GM19035 (cell line): ENCODE measurements around the gene DNASE1L1.

Experiments
- ATAC-seq: cut with Tn5 transposase; IDR thresholded peaks from one replicate; pipeline ENCODE4 v1.9.1; 2021; ENCODE audit not compliant: unreplicated experiment

The DNASE1L1 gene

DNA sequence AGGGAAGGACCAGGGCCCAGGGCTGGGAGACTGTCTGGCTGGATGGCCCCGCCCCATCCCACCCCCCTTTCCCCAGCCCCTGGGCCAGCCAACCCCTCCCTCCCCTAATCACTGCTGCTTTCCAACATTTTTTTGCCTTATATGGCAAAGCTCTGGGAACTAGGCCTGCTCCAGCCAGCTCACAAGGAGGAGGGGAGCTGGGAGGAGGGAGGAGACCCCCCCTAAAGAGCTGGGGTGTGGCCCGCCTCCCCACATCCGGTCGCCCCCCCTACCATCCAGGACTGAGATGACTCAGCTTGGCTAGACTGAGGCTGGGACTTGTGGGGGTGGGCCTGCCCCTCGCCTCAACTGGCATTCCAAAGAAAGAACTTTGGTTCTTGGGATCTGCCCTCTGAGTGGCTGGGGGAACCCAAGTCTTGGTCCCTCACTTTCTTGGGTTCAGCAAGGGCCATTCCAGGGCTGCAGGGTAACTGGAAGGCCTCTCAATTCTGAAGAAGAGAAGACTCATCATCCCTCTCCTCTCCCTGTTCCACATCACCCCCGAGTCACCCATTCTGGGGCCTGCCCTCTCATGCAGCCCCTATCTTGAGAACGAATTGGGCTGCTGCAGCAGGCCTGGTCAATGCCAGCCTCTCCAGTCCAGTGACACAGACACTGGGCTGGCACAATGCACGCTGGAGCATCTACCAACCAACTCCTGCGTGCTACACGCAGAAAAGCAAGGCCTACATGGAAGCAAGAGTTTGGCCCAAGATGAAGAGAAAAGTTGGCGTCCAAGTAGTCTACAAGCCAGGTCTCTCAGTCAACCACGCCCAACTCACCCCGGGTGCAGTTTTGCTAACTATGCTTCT lies 39.4 kb downstream of the DNASE1L1 start:
- no peak for ATAC-seq

DNA sequence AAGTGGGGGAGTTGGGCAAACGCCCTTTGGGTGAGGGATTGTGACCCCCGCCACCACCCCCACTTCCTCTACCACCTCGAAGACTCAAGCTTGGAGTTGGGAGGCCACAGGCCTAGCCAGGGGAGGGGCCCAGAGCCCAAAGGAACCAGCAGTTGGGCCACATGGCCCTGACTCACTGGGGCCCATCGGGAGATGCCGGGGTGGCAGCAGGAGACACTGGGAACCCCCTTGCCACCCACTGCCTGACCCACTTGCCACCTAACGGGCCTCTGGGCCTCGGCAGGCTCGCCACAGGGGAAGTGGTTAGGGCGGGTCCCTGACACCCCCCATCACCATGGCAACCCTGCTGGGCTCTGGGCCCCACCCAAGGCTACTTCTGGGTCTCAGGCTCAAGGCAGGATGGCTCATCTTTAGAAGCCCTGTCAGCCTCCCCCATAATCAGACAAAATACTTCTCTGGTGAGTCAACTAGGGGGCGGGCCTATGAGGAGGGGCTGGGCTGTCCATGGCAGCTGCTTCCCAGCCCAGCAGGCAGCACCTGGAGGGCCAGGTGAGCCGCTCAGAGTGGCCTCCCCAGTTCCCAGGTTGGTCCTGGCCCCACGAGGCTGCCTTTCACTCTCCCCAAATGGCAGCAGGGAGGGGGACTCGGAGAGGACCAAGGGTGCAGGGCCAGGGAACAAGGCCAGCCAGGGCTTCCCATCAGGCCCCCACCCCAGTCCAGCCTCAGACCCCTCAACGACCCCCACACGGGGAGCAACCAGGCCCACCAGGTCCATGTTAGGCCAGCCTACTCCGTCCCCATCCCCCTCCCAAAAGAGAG lies 40.2 kb downstream of the DNASE1L1 start:
- ATAC-seq: peak; percentile 40

DNA sequence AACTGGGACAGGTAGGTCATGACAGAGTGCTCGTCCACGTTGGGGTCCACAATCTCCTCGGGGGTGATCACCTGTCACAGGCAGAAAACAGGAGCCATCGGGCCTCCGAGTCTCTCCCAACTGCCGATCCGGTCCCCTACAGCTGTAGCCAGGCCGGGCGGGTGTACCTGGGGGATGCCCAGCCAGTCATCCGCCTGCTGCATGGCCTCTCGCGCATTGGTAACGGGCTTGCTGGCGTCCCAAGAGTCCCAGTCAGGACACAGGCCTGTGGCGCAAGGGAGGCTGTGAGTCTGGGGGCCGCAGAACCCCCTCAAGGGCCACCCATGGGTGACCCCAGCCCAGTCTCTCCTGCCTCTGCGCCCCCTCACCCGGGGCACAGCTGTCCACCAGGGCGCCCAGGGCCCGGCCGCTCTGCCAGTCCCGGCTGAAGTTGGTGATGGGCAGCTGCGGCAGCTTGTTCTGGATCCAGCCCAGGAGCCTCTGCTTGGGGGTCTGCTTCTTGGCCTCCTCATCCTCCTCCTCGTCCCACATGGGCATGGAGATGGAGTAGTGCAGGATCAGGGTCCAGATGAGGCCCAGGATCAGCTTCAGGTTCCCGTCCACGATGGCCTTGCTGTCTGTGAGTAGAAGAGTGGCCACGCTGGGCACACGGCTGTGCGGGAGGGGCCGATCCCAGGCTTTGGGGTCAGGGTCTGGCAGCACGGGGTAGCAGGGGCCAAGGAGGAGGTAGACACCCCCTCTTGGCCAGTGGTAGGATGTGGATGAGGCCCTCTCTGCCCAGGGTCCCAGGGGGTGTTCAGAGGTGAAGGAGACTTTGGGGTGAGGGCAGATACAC lies 41.4 kb downstream of the DNASE1L1 start:
- ATAC-seq: no peak

DNA sequence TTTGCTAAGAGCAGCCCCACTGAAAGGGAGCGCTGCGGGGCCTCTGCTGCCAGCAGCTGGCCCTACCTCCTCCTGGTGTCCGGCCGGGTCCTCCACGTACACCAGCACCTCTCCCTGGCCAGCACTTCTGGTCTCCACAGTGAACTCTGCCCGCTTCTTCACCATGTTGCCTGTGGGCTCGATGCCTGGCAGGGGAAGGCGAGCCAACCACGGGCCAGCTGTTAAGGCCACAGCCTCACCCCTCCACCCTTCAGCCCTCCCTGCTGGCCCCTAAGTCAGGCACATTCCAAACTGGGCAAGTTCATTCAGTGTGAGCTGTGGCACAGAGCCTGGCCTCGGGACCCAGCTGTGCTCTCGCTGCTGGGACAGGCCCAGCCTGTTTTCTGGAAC lies 42.4 kb downstream of the DNASE1L1 start:
- no peak for ATAC-seq

DNA sequence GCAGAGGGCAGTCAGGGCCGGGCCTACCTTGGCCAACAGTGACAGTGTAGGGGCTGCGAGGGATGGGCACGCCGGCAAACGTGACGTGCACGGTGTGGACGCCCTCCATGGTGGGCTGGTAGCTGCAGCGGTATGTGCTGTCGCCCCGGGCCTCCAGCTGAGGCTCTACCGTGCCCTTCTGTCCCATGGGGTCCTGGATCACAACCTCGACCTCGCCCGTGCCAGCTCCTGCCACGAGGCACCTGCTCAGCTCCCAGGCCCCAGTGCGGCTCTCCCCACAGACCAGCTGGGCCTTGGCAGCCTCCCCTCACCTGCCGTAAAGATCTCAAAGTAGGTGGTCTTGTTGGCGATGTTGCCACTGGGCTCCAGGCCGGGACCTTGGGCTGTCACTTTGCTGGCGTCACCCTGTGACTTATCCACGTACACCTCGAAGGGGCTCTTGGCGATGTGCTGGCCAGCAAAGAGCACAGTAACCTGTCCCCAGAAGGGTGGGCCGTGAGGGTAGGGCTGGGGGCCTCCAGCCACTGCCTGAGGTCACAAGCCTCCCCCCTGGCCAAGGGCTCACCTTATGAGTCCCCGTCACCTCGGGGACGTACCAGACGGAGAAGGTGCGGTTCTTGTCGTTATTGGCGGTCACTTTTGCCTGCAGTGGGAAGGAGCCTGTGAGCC lies 42.9 kb downstream of the DNASE1L1 start:
- ATAC-seq: no peak

DNA sequence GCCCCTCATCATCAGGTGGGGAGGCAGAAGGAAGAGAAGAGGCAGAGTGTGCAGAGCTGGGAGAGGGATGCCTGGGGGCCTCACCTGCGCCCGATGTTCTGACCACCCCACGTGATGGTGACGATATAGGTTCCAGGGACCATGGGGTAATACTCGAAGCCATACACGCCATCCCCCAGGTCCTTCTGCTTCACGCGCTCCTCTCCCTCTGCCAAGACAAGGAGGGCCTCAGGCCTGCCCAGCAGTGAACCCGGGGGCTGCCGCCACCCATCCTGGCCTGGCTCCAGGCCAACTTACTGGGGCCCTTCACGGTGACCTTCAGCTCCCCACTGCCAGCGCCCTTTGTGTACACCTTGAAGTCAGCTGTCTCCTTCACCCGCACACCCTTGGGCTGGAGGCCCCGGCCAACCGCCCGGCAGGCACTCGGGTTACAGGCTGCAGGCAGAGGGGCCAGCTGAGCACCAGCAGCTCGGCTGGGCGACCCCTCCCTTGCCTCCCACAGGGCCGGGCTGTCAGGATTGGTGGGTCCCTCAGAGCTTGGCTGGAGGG lies 43.9 kb downstream of the DNASE1L1 start:
- no peak for ATAC-seq

DNA sequence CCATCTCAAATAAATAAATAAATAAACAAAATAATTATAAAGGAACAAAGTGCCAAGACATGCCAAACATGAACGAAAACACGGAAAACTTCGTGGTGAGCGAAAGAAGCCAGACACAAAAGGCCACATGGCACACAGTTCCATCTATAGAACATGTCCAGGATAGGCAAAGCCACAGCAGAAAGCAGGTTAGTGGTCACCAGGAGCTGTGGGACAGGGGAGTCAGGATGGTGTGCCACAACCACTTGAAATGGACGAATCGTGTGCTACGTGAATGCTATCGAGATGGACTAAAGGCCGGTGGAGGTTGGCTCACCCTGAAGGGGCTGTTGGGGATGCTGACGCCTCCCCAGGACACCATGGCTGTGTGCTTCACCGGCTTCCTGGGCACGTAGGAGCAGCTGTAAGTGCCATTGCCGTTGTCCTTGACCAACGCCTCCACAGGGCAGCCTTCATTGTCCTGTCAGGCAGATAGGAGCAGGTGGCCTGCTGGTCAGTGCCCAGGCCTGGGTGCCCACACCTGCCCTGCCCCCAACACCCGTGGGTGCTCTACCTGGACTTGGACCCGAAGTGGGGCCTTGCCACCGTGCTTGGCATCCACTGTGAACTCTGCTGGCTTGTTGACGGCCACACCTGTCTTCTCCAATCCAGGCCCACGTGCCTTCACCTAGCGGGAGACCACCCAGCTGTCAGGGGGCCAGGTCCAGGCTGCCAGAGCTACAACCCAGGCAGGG lies 45.2 kb downstream of the DNASE1L1 start:
- no peak for ATAC-seq

DNA sequence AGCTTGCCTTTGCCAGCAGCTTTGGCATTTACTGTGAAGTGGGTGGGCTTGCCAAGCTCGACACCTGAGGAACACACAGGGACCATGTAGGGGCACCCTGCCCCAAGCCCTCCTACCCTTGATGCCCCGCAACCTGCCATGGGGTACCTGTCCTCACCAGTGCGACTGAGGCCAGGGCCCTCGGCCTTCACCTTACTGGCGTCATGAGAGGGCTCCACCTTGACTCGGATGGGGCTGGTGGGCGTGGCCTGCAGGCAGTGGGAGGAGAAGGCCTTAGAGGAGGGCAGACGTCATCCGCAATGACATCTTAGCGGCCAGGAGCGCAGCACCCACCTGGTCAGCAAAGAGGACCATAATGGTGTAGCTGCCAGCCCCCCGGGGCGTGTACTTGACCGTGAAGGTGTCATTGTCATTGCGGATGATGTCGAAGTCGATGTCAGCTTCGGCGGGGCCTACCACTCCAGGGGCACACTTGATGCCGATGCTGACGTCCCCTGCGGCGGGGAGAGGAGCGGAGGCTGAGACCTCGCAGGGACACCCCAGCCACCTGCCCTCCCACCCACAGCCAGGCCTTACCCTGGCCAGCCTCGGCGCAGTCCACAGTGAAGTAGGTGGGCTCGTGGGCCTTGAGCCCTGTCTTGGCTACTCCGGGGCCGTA lies 46.8 kb downstream of the DNASE1L1 start:
- no peak for ATAC-seq

DNA sequence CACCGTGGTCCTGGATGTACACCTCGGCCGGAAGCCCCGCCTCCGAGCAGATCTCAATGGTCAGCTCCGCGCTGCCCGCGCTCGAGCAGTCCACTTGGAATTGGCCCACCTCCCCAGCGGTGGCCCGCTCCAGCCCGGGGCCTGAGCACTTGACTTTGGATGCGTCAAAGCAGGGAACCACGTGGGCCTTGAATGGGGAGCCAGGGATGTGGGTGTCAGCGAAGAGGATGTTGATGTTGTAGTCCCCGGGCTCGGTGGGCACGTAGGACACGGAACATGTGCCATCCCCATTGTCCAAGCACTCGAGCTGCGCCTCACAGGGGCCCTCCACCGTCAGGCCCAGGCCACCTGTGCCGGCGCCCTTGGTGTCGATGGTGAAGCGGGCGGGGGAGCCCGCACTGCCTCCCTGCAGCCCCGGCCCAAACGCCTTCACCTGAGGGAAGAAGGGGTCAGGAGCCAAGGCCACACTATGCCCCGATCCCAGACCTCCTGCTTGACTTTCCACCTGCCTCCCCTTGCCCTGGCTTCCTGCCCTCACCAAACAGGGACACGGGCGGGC lies 48.8 kb downstream of the DNASE1L1 start:
- no peak for ATAC-seq

DNA sequence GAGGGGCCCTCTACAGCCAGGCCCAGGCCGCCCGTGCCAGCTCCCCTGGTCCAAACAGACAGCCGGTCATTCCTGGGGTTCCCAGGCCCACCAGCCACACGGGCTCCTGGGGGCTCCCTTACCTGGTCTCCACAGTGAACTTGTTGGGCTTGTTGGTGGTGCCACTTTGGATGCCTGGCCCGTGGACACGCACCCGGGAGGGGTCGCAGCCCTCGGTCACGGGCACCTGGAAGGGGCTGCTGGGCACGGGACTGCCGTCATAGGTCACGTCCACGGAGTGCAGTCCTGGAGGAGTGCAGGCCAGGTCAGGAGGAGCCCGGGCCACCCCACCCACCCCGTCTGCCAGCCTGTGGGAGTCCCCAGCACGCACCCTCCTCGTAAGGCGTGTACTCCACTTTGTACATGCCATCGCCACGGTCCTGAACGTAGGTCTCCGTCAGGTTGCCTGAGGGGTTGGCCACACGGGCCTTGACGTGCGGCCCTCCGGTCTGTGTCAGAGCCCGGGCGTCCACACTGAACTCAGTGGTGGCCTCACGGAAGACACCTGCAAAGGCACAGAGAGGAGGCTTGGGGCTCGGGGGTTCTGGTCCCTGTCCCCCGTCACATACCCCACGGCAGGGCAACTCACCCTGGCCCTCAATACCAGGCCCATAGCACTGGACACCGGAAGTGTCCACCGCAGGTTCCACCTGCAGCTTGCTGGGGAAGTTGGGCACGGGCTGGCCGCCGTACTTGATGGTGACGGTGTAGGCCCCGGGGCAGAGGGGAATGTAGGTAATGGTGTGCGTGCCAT lies 49.5 kb downstream of the DNASE1L1 start:
- no peak for ATAC-seq

DNA sequence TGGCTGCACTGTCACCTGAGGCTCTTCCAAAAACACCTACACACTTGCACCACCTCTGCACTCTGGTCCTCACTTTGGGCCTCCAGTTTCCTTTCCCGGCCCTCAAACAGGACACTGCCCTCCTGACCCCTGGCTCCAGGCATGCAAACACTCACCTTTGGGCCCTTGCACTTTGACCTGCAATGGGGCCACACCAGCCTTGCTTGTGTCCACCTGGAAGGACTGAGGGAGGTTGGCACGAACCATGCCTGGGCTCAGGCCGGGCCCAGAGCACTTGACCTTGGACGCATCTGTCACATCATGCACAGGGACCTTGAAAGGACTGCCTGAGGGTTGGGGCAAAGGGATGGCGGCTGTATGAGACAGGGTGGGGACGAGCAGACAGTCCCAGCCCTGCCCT lies 50.2 kb downstream of the DNASE1L1 start:
- no peak for ATAC-seq

DNA sequence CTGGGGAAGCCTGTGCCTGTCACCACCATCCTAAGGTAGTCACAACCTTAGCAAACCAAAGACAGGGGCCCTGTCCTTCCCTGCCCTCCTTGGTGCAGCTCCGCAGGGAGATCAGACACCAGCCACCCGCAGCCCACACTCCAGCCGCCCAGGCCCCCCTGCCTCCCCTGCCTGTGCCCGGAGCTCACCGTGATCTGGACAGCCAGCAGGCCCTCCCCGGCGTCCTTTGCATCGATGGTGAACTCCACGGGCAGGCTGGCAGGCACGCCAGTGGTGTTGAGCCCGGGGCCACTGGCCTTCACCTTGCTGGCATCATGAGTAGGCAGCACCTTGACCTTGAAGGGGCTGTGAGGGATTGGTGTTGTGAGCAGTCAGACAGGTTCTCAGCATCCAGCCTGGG lies 51.0 kb downstream of the DNASE1L1 start:
- ATAC-seq: no peak

DNA sequence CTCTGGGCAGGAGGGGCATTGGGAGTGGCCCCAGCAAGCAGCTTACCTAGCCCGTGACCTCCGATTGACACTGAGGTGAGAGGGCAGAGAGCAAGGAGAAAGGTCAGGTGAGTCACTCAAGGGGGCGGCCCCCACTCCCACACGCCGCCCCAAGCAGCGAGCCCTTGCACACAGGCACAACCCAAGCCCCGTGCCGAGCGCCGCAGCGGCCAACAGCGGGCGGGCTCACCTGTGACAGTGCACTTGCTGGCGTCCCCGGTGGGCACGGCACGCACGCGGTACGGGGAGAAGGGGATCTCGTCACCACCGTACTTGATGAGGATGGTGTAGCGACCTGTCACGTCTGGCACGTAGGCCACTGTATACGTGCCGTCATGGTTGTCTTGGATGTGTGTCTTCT lies 51.8 kb downstream of the DNASE1L1 start:
- ATAC-seq: no peak

DNA sequence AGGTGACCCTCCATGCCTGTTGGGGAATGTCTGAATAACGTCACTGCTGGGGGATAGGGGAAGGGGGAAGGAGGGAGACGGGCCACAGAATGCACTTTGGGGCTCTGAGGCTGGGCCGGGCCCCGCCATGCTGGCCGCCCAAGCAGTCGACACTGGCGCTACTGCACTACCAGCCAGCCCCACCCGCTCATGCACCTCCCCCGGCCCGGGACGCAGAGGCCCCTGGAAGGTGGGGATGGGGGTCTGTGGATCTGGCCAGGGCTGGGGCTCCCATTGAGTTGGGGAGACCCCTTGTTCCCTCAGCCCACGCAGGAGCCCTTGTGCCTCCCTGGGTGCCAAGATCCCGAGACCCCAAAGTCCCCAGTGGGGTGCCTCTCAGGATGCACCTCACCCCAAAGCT lies 52.5 kb downstream of the DNASE1L1 start:
- ATAC-seq: no peak

DNA sequence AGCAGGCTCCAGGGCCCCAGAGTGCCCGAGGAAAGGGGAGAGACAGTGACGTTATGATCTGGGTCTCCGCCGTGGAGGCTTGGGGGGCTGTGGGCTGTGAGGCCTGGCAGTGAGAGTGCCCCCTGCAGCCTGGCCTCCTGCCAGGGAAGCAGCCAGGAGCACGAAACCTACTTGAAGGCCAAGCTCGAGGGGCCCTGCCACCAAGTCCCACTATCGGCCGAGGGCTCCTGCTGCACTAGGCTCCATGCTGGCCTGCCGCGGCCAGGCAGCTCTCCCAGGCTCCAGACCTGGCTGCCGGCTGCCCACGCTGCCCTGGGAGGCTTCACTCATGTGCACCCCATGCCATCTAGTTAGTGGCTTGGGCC lies 53.3 kb downstream of the DNASE1L1 start:
- ATAC-seq: no peak

DNA sequence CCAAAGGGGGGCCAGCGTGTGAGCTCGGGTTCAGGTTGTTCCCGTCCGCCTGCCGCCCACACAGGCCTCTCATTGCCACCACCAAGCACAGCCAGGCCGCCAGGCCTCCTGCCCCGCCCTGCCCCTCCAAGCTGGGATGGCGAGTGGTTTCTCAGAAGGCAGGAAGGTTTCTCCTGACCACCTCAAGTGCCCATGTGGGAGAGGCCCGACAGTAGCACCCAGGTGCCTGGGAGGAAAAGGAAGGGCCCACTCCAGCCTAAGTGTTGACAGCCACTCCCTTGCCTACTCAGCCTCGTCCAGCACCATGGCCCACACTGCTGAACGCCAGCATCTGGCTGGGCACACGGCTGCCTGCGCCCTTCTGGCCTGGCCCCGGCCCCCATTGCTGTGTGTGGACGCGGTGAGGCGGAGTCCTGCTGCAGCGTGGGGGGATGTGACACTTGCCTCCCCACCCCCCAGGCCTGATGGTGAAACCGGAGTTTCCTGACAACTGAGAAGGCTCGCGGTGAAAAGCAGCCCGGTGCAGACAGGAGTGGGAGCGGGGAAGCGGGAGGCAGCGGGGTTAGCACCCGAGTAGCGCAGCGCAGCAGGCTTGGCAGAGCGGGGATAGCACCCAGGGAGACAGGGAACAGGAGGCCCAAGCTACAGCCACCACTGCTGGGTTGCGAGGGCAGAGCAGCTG lies 53.8 kb downstream of the DNASE1L1 start:
- no peak for ATAC-seq

DNA sequence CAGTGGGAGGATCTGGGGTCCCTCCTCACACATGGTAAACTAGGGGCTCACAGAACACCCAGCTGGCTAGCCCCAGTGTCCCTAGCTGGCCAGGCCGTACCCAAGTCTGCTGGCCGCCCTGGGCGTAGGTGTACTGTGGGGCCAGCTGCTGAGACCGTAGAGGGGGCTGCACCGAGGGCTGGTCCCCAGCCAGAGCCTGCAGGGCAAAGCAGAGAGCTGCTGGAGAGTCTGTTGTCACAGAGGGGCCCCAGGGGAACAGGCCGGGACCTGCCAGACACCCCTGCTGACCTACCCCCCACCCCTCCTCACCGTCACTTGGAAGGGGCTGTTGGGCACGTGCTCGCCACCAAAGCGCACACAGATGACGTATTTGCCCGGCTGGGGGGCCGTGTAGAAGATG lies 54.5 kb downstream of the DNASE1L1 start:
- no peak for ATAC-seq

DNA sequence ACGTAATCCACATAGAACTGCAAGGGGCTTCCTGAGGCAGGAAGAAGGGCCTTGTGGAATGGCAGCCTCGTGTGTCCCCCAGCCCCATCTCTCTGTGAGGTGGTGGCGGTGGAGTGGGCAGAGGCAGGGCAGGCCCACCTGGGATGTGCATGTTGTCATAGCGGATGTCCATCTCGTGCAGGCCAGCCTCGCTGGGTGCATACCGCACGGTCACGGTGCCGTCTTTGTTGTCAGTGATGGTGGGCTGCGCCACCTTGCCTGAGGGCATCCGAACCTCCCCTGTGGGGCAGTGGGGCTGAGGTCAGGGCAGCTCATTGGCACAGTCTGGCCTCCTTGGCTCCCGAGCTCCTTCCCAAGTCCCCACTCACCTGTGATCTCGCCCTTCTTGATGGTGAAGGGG lies 55.0 kb downstream of the DNASE1L1 start:
- no peak for ATAC-seq
